ENCODE results near the gene NCF2. TPM values are rescaled to one million over a fixed set of nuclear protein-coding genes. Genes with fewer than 3 reads are reported as not detected.

NCF2 gene
- total and polyA plus RNA-seq, 2 donors (not counting 1 experiment from before 2014, with no cell fraction given): 0.43 to 2.6 TPM

DNA sequence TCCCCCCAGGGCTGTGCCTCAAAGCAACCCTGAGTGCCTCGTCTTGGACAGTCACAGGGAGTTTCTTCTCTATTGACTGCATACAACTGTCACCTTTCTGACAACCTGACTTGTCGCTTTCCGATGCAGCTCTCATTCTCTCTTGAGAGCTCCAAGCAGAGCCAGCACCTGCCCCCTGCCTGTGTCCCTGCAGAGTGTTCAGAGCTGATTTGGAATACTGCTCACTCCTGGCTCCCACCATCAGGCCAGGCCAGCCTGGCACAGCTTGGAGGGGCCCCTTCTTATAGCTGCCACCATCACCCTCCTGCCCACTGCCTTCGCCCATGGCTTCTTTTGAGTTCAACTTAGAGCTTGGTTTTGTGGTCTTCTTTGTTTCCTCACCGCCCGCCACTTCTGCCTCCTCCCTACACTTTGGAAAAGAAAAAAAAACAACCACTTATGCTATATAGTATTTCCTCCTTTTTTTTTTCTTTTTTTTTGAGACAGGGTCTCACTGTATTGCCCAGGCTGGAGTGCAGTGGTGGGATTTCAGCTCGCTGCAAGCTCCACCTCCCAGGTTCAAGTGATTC is 12.3 kb downstream of the NCF2 start:
- DNase-seq (ENCODE audit: low read depth in 2 of 2): no peak
- no peak for TF ChIP-seq EZH2 (IDR thresholded peaks at IDR 0.05; ENCODE audit: low read length, missing control alignments)
- TF ChIP-seq CTCF (conservative IDR thresholded peaks at IDR 0.05 in 1 of 2, IDR thresholded peaks at IDR 0.05 in 1 of 2; ENCODE audit: low read depth in 1 of 2, low read length in 2 of 2): no peak
- no peaks in the 10 kb centered on the region for H3K4me1 ChIP-seq (ENCODE audit: control insufficient read depth, extremely low read depth, insufficient read depth, low read length)
- H3K36me3 ChIP-seq (ENCODE audit: control insufficient read depth, insufficient read depth, low read length): no peaks in the 10 kb centered on the region
- H3K4me2 ChIP-seq (ENCODE audit: extremely low read depth, insufficient read depth, low read length): no peak overlapping the region
- H3K9ac ChIP-seq (ENCODE audit: insufficient read depth, low read length): no peak overlapping the region
- H3K27me3 ChIP-seq (ENCODE audit: control insufficient read depth, insufficient read depth, low read length): peaks cover 5% of the 10 kb centered on the region
- H3K79me2 ChIP-seq (ENCODE audit: control insufficient read depth, insufficient read depth, low read length): no peaks in the 10 kb centered on the region
- H4K20me1 ChIP-seq (ENCODE audit: control insufficient read depth, extremely low read depth, insufficient read depth, low read length): no peaks in the 10 kb centered on the region
- no peak overlapping the region for H3K27ac ChIP-seq (ENCODE audit: insufficient read depth, low read length)
- H3K4me3 ChIP-seq (replicated peaks in 1 of 4; ENCODE audit: control extremely low read depth in 1 of 4, insufficient read depth in 1 of 4, low read depth in 3 of 4, low read length in 4 of 4): no peak overlapping the region
- H3K9me3 ChIP-seq (ENCODE audit: control insufficient read depth, insufficient read depth, low read depth, low read length): no peaks in the 10 kb centered on the region
- H2AFZ ChIP-seq (ENCODE audit: low read length): no peak overlapping the region

GRCh38 chr1:183576537-183576936 is 13.7 kb downstream of the NCF2 start:
- no peaks in the 10 kb centered on the region for H3K9me3 ChIP-seq (ENCODE audit: control insufficient read depth, insufficient read depth, low read depth, low read length)
- TF ChIP-seq CTCF (conservative IDR thresholded peaks at IDR 0.05 in 1 of 2, IDR thresholded peaks at IDR 0.05 in 1 of 2; ENCODE audit: low read depth in 1 of 2, low read length in 2 of 2): no peak
- no peak for TF ChIP-seq EZH2 (IDR thresholded peaks at IDR 0.05; ENCODE audit: low read length, missing control alignments)
- H3K36me3 ChIP-seq (ENCODE audit: control insufficient read depth, insufficient read depth, low read length): no peaks in the 10 kb centered on the region
- no peaks in the 10 kb centered on the region for H4K20me1 ChIP-seq (ENCODE audit: control insufficient read depth, extremely low read depth, insufficient read depth, low read length)
- H2AFZ ChIP-seq (ENCODE audit: low read length): no peak overlapping the region
- H3K4me2 ChIP-seq (ENCODE audit: extremely low read depth, insufficient read depth, low read length): no peak overlapping the region
- H3K27ac ChIP-seq (ENCODE audit: insufficient read depth, low read length): no peak overlapping the region
- DNase-seq (ENCODE audit: low read depth in 2 of 2): no peak
- no peak overlapping the region for H3K4me3 ChIP-seq (replicated peaks in 1 of 4; ENCODE audit: control extremely low read depth in 1 of 4, insufficient read depth in 1 of 4, low read depth in 3 of 4, low read length in 4 of 4)
- H3K9ac ChIP-seq (ENCODE audit: insufficient read depth, low read length): no peak overlapping the region
- H3K27me3 ChIP-seq (ENCODE audit: control insufficient read depth, insufficient read depth, low read length): peaks cover 5% of the 10 kb centered on the region
- H3K4me1 ChIP-seq (ENCODE audit: control insufficient read depth, extremely low read depth, insufficient read depth, low read length): no peaks in the 10 kb centered on the region
- H3K79me2 ChIP-seq (ENCODE audit: control insufficient read depth, insufficient read depth, low read length): no peaks in the 10 kb centered on the region

GRCh38 chr1:183575606-183576005 is 14.7 kb downstream of the NCF2 start:
- Histone ChIP-seq H3K4me3 (replicated peaks in 1 of 4; ENCODE audit: control extremely low read depth in 1 of 4, insufficient read depth in 1 of 4, low read depth in 3 of 4, low read length in 4 of 4) (no peak overlapping the region), H3K27me3 (ENCODE audit: control insufficient read depth, insufficient read depth, low read length) (peaks cover 5% of the 10 kb centered on the region), H4K20me1 (ENCODE audit: control insufficient read depth, extremely low read depth, insufficient read depth, low read length) (no peaks in the 10 kb centered on the region), H2AFZ (ENCODE audit: low read length) (no peak overlapping the region), H3K4me1 (ENCODE audit: control insufficient read depth, extremely low read depth, insufficient read depth, low read length) (no peaks in the 10 kb centered on the region), H3K36me3 (ENCODE audit: control insufficient read depth, insufficient read depth, low read length) (no peaks in the 10 kb centered on the region), H3K9ac (ENCODE audit: insufficient read depth, low read length) (no peak overlapping the region), H3K9me3 (ENCODE audit: control insufficient read depth, insufficient read depth, low read depth, low read length) (no peaks in the 10 kb centered on the region), H3K27ac (ENCODE audit: insufficient read depth, low read length) (no peak overlapping the region), H3K4me2 (ENCODE audit: extremely low read depth, insufficient read depth, low read length) (no peak overlapping the region), H3K79me2 (ENCODE audit: control insufficient read depth, insufficient read depth, low read length) (no peaks in the 10 kb centered on the region)
- DNase-seq (ENCODE audit: low read depth in 2 of 2): no peak
- TF ChIP-seq EZH2 (IDR thresholded peaks at IDR 0.05; ENCODE audit: low read length, missing control alignments) (no peak), CTCF (conservative IDR thresholded peaks at IDR 0.05 in 1 of 2, IDR thresholded peaks at IDR 0.05 in 1 of 2; ENCODE audit: low read depth in 1 of 2, low read length in 2 of 2) (no peak)

Data from fibroblast of lung (primary cell).